H9 (cell line): ENCODE results near the gene XDH. TPM values are rescaled to one million over a fixed set of nuclear protein-coding genes. Genes with fewer than 3 reads are reported as not detected.

Experiments
- DNase-seq: peaks from one replicate; pipeline ENCODE4 v3.0.0-alpha.2; 2017
- H2AFZ ChIP-seq: one replicate; pipeline ENCODE4 v1.6.1; 2013; ENCODE audit warnings: mild to moderate bottlenecking, low read length, control low read depth, moderate library complexity
- H2AK5ac ChIP-seq: 2 replicates; pipeline ENCODE4 v1.6.1; 2013; ENCODE audit warnings: low read length, control low read depth, mixed read lengths; ENCODE audit not compliant: insufficient read length
- H2BK120ac ChIP-seq: one replicate; pipeline ENCODE4 v1.6.1; 2013; ENCODE audit warnings: low read depth, mild to moderate bottlenecking, low read length, control low read depth, inconsistent platforms; ENCODE audit not compliant: poor library complexity, severe bottlenecking
- H2BK12ac ChIP-seq: 2 replicates; pipeline ENCODE4 v1.6.1; 2013; ENCODE audit warnings: low read length, control low read depth, mixed read lengths, low read depth; ENCODE audit not compliant: insufficient read length
- H2BK15ac ChIP-seq: 2 replicates; pipeline ENCODE4 v1.6.1; 2013; ENCODE audit warnings: low read depth, low read length, control low read depth
- H2BK20ac ChIP-seq: one replicate; pipeline ENCODE4 v1.6.1; 2013; ENCODE audit warnings: low read depth, mild to moderate bottlenecking, low read length, control low read depth, inconsistent platforms; ENCODE audit not compliant: poor library complexity, severe bottlenecking
- H2BK5ac ChIP-seq: 2 replicates; pipeline ENCODE4 v1.6.1; 2013; ENCODE audit warnings: low read length, control low read depth, mixed read lengths; ENCODE audit not compliant: insufficient read length
- H3K14ac ChIP-seq: 2 replicates; pipeline ENCODE4 v1.6.1; 2013; ENCODE audit warnings: low read length, control low read depth; ENCODE audit not compliant: insufficient read depth
- H3K18ac ChIP-seq: 2 replicates; pipeline ENCODE4 v1.6.1; 2013; ENCODE audit warnings: low read depth, mild to moderate bottlenecking, mixed read lengths, low read length, control low read depth; ENCODE audit not compliant: insufficient read length
- H3K23ac ChIP-seq: 2 replicates; pipeline ENCODE4 v1.6.1; 2013; ENCODE audit warnings: low read length, control low read depth, mixed read lengths, low read depth; ENCODE audit not compliant: insufficient read length
- H3K23me2 ChIP-seq: 2 replicates; pipeline ENCODE4 v1.6.1; 2013; ENCODE audit warnings: low read depth, mild to moderate bottlenecking, mixed read lengths, low read length, control low read depth; ENCODE audit not compliant: insufficient read length, poor library complexity, severe bottlenecking
- H3K27ac ChIP-seq: 2 replicates; pipeline ENCODE4 v1.5.1; 2013; ENCODE audit warnings: low read length, control low read depth, mixed read lengths, low read depth; ENCODE audit not compliant: insufficient read length
- H3K27me3 ChIP-seq: 2 replicates; pipeline ENCODE4 v1.6.1; 2013; ENCODE audit warnings: low read length, control low read depth, inconsistent platforms; ENCODE audit not compliant: insufficient read depth
- H3K4ac ChIP-seq: 2 replicates; pipeline ENCODE4 v1.6.1; 2013; ENCODE audit warnings: low read depth, mild to moderate bottlenecking, control low read depth, inconsistent platforms, low read length, moderate library complexity
- H3K4me1 ChIP-seq: 2 replicates; pipeline ENCODE4 v1.6.1; 2013; ENCODE audit warnings: low read length, control low read depth, inconsistent platforms; ENCODE audit not compliant: insufficient read depth
- H3K4me2 ChIP-seq: 2 replicates; pipeline ENCODE4 v1.6.1; 2013; ENCODE audit warnings: low read length, control low read depth, mixed read lengths; ENCODE audit not compliant: insufficient read length, insufficient read depth
- H3K56ac ChIP-seq: 2 replicates; pipeline ENCODE4 v1.6.1; 2013; ENCODE audit warnings: low read depth, mild to moderate bottlenecking, mixed read lengths, low read length, control low read depth; ENCODE audit not compliant: insufficient read length
- H3K79me1 ChIP-seq: 2 replicates; pipeline ENCODE4 v1.6.1; 2013; ENCODE audit warnings: low read depth, mild to moderate bottlenecking, moderate library complexity, low read length, control low read depth, inconsistent platforms; ENCODE audit not compliant: insufficient read depth, poor library complexity, severe bottlenecking
- H3K79me2 ChIP-seq: 2 replicates; pipeline ENCODE4 v1.6.1; 2013; ENCODE audit warnings: low read length, control low read depth, inconsistent platforms; ENCODE audit not compliant: insufficient read depth
- H3K9ac ChIP-seq: 2 replicates; pipeline ENCODE4 v1.6.1; 2013; ENCODE audit warnings: low read length, control low read depth, mixed read lengths; ENCODE audit not compliant: insufficient read length; ENCODE audit errors: extremely low read depth
- H3K9me3 ChIP-seq: one replicate; pipeline ENCODE4 v1.6.1; 2013; ENCODE audit warnings: low read depth, low read length, inconsistent platforms; ENCODE audit not compliant: control insufficient read depth
- H3T11ph ChIP-seq: one replicate; pipeline ENCODE4 v1.6.1; 2013; ENCODE audit warnings: mild to moderate bottlenecking, low read length, control low read depth, inconsistent platforms
- H4K20me1 ChIP-seq: one replicate; pipeline ENCODE4 v1.6.1; 2013; ENCODE audit not compliant: control insufficient read depth, insufficient read length, insufficient read depth
- H4K5ac ChIP-seq: 2 replicates; pipeline ENCODE4 v1.6.1; 2013; ENCODE audit warnings: low read depth, mild to moderate bottlenecking, mixed read lengths, low read length, control low read depth; ENCODE audit not compliant: insufficient read length
- H4K8ac ChIP-seq: replicated peaks from 2 replicates; pipeline ENCODE4 v1.6.1; 2013; ENCODE audit warnings: low read length, control low read depth, mixed read lengths, low read depth; ENCODE audit not compliant: insufficient read length
- H4K91ac ChIP-seq: 2 replicates; pipeline ENCODE4 v1.6.1; 2013; ENCODE audit warnings: low read depth, mild to moderate bottlenecking, moderate library complexity, mixed read lengths, low read length, control low read depth; ENCODE audit not compliant: insufficient read length
- H3K27ac Mint-ChIP-seq, 3 experiments: 2 replicates in 2 of 3; 3 replicates in 1 of 3; pipeline ENCODE4 v1.8.0; 2020 to 2021; ENCODE audit warnings: mixed read lengths in 3 of 3, mild to moderate bottlenecking in 1 of 3, moderate library complexity in 1 of 3
- H3K27me3 Mint-ChIP-seq: 2 replicates; pipeline ENCODE4 v1.8.0; 2021; ENCODE audit warnings: low read depth, mild to moderate bottlenecking, moderate library complexity, mixed read lengths
- H3K36me3 Mint-ChIP-seq, 3 experiments: 2 replicates in 2 of 3; 3 replicates in 1 of 3; pipeline ENCODE4 v1.8.0; 2020 to 2021; ENCODE audit warnings: low read depth in 3 of 3, mixed read lengths in 3 of 3; ENCODE audit not compliant: insufficient read depth in 1 of 3
- H3K4me1 Mint-ChIP-seq, 2 experiments: 2 replicates each; pipeline ENCODE4 v1.8.0; 2020; ENCODE audit warnings: mixed read lengths in 2 of 2
- H3K4me3 Mint-ChIP-seq, 2 experiments: 2 replicates in 1 of 2; 3 replicates in 1 of 2; pipeline ENCODE4 v1.8.0; 2020 to 2021; ENCODE audit warnings: mild to moderate bottlenecking in 2 of 2, mixed read lengths in 2 of 2, moderate library complexity in 1 of 2
- H3K9me3 Mint-ChIP-seq, 2 experiments: 2 replicates in 1 of 2; 3 replicates in 1 of 2; pipeline ENCODE4 v1.8.0; 2020; ENCODE audit warnings: mild to moderate bottlenecking in 2 of 2, mixed read lengths in 2 of 2, moderate library complexity in 1 of 2
- WGBS: extraction: QIAGEN DNeasy Blood & Tissue Kit; methylation state at CpG from one replicate; pipeline ENCODE4 v1.1.7; 2013; ENCODE audit warnings: missing lambda C conversion rate, low lambda C conversion rate, mixed read lengths; ENCODE audit not compliant: insufficient read length; ENCODE audit errors: extremely low coverage; 5-methylcytosine and 5-hydroxymethylcytosine counted together
- total RNA-seq: library from RNA; stranded (reverse); gene quantifications from 2 replicates; pipeline ENCODE4 v1.2.1, GENCODE V29; 2021
- TF ChIP-seq, protein P1 (sequence below): fragments of 200-600 bp; sonication (generic); conservative IDR thresholded peaks from 3 replicates; pipeline ENCODE4 v1.8.0; 2021; ENCODE audit warnings: antibody characterized with exemption, mild to moderate bottlenecking

The XDH gene
- total RNA-seq, 1 experiment from 2014 or later: 1.4 TPM

DNA sequence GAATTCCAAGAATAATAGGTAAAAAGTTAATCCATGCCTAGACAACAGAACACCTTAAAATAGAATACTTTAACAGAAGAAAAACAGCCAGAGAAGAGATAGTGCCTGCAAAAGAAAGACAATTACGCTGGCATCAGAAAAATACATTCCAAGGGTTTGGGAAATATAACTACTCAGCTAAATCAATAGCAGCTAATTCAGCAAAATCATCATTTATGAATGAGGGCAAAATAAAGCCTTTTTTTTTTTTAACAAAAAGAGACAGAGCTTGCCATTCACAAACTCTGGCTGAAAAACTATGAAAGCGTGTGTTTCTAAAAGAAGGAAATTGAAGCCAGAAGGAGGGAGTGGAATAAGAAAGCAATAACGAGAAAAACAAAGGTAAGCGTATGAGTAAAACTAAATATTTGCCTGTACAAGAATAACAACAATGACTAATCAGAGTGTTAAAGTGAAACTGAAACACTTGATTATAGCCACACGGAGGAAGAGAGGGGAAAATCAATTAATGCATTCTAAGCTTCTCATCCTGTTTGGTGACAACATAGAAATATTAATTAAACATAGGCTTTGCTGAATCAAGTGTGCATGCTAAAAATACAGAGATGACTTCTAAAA is 90.4 kb downstream of the XDH start:
- Histone ChIP-seq H3K9me3 (no peaks in the 10 kb centered on the region), H3K27ac (no peak overlapping the region), H4K91ac (no peak overlapping the region), H4K20me1 (no peaks in the 10 kb centered on the region), H2AFZ (no peak overlapping the region), H2BK12ac (no peak overlapping the region), H3K4ac (no peak overlapping the region), H2BK5ac (no peak overlapping the region), H3K27me3 (no peaks in the 10 kb centered on the region), H2BK15ac (no peak overlapping the region), H2BK20ac (no peak overlapping the region), H3K4me1 (no peaks in the 10 kb centered on the region), H3K4me2 (no peak overlapping the region), H3T11ph (no peak overlapping the region), H3K23ac (no peak overlapping the region), H2AK5ac (no peak overlapping the region), H2BK120ac (no peak overlapping the region), H3K23me2 (no peaks in the 10 kb centered on the region), H3K79me1 (no peaks in the 10 kb centered on the region), H4K5ac (no peak overlapping the region), H3K9ac (no peak overlapping the region), H3K18ac (no peak overlapping the region), H3K79me2 (no peaks in the 10 kb centered on the region), H4K8ac (no peak overlapping the region), H3K56ac (no peak overlapping the region), H3K14ac (no peak overlapping the region)
- TF ChIP-seq, protein P1, sequence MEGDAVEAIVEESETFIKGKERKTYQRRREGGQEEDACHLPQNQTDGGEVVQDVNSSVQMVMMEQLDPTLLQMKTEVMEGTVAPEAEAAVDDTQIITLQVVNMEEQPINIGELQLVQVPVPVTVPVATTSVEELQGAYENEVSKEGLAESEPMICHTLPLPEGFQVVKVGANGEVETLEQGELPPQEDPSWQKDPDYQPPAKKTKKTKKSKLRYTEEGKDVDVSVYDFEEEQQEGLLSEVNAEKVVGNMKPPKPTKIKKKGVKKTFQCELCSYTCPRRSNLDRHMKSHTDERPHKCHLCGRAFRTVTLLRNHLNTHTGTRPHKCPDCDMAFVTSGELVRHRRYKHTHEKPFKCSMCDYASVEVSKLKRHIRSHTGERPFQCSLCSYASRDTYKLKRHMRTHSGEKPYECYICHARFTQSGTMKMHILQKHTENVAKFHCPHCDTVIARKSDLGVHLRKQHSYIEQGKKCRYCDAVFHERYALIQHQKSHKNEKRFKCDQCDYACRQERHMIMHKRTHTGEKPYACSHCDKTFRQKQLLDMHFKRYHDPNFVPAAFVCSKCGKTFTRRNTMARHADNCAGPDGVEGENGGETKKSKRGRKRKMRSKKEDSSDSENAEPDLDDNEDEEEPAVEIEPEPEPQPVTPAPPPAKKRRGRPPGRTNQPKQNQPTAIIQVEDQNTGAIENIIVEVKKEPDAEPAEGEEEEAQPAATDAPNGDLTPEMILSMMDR: no peak
- no peak for DNase-seq
- no peaks in the 10 kb centered on the region for H3K27me3 Mint-ChIP-seq
- no CpG with 5 or more reads among the region's 5 CpGs for WGBS
- no peak overlapping the region for H3K27ac Mint-ChIP-seq
- no peak overlapping the region for H3K4me3 Mint-ChIP-seq
- no peaks in the 10 kb centered on the region for H3K36me3 Mint-ChIP-seq
- peaks cover 4% of the 10 kb centered on the region in 2 experiments; a peak in 3 of 4 replicates for H3K4me1 Mint-ChIP-seq
- no peaks in the 10 kb centered on the region for H3K9me3 Mint-ChIP-seq
